DMS 273 treated with DMSO at 0.1 percent for 48 hours (cell line): ENCODE measurements around the gene UNCX.

Experiments
- DNase-seq: peaks from one replicate; lab custom pipeline; 2025; lab: John Stamatoyannopoulos, UW

The UNCX gene

DNA sequence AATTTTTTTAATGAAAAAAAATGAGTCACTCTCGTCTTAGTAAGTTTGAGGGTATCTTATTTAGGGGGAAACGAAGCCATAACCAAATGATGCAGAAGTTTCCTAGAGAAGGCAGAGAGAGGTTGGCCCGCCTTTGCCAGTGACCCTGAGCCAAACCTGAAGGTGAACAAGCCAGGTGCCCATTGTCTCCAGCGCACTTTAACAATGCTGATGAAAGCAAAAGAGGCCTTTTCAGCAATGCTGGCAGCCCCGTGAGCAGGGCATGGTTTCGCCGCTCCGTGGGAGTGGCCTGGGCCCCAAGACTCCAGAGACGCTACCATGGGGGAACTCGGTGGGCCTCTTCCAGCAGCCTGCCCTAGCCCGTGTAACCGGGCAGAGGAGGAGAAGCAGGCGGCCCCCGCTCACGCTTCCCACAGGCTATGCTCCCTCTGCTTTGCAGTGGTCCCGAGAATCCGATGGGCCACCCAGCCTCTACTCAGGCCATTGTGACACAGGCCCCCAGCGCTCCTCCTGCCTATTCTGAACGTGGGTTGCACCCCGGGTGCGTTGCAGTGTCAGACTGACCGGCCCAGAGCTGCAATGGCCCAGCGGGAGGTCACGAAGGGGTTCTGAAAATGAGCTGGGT is 14.0 kb upstream of the UNCX start:
- no peak for DNase-seq

DNA sequence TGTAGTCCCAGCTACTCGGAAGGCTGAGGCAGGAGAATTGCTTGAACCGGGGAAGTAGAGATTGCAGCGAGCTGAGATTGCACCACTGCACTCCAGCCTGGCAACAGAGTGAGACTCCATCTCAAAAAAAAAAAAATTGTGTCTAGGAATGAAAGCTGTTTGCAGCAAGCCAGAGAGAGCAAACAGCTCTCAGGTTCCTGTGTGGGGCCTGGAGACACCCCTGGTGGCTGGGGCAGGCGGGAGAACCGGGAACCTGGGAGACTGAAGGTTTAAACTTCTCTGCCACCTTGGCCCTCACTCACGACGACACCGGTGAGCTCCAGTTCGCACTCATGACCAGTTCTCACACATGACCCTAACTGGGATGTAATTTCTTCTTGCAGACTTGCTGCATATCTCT is 13.2 kb upstream of the UNCX start:
- DNase-seq = no peak

DNA sequence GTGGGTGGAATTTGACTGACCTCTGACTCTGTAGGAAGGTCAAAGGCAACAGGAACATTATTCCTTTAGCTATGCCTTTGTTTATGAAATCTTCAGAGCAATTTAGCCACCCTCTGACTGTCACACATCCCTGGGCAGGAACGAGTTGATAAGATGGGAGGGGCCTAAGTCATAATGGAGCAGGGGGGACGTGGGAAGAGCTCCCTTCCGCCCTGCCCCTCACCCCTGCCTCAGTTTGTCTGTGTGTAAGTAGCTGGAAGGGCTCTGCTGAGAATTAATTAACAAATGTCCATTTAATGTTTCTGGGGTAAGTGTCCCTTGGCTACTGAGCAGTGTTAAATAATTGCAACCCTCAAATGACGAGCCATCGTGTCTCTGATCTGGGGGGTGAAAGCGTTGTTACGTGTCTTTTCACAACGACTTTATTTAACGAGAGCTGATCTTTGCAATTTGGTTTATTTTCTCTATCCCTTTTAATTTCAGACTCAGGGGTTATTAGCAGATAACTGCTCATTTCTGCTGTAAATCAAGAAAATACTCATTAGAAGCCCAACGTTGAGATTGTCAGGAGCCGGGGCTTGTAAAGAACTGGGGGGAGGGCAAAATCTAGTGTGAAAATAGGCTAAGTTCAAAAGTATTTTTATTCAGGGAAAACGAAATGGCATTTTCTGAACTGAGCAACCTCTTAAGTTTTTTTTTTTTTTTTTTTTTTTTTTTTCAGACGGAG is 12.5 kb upstream of the UNCX start:
- no peak for DNase-seq

DNA sequence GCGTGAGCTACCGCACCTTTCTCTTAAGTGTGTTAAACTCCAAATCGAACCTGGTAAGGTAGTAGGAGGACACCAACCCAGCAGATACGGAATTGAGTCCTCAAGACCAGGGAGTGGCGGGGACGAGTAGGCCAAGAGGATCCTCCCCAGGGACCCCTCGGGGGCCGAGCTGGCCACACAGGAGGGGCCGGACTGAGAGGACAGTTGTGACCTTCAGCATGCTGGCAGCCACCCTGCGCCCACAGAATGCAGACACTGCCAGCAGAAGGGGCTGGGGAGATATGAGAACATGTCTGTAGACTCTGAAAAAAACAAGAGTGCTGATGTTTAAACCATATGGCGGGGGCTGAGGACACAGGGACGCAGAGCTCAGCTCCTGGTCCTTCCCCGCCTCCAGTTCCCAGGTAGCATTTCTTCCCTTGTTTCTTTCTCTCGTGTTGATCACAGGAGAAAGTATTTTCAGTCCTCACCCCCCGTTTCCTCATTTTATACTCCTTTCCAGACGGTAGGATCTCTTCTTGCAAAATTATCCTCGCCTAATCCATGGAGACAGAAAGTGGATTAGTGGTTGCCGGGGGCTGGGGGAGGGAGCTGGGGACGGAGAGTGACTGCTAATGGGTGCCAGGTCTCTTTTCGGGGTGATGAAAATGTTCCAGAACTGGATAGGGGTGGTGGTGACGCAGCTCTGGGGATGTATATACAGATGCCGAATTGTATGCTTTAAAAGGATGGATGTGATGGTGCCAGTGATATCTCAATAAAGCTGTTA is 11.5 kb upstream of the UNCX start:
- DNase-seq = no peak

- no peak for DNase-seq
Observed at GRCh38 chr7:1223196-1223981, 9.3 kb upstream of the UNCX start.

DNA sequence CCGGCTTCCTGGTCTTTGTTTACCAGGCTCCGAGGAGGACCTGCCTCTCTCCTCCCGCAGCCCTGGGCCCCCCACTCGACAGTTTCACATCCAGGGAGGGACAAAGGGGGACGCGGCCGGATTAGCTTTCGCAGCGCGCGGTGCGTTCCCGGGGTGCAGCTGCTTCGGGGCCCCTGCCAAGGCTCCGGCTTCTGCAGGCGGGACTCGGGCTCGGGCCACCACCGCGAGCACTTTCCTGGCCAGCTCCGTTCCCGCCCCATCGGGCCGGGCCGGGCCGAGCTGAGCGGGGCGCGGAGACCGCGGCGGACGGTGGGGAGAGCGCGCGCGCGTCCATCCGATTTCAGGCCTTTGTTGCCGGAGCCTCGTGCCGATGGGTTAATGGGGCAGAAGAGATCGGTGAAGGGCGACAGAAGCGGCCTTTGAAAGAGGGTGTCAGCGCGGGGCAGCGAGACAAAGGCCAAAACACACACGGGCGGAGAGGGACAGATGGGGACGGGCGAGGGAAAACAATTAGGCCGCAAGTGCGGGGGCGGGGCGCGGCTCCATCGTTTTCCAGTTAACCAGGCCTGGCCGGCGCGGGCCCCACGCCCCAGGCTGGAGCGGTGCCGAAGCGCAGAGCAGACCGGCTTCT is 8.5 kb upstream of the UNCX start:
- peak; percentile 35 for DNase-seq

DNA sequence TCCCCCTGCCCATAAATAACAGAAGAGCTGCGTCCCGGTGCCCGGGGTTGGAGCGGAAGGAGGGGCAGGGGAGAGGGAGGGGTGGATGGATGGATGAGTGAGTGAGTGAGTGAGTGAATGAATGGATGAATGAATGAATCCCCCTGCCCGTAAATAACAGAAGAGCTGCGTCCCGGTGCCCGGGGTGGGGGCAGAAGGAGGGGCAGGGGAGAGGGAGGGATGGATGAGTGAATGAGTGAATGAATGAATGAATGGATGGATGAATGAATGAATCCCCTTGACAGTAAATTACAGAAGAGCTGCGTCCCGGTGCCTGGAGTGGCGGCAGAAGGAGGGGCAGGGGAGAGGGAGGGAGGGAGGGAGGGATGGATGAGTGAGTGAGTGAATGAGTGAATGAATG is 7.6 kb upstream of the UNCX start:
- no peak for DNase-seq

- DNase-seq = no peak
Observed at GRCh38 chr7:1225441-1226185, 7.1 kb upstream of the UNCX start.

DNA sequence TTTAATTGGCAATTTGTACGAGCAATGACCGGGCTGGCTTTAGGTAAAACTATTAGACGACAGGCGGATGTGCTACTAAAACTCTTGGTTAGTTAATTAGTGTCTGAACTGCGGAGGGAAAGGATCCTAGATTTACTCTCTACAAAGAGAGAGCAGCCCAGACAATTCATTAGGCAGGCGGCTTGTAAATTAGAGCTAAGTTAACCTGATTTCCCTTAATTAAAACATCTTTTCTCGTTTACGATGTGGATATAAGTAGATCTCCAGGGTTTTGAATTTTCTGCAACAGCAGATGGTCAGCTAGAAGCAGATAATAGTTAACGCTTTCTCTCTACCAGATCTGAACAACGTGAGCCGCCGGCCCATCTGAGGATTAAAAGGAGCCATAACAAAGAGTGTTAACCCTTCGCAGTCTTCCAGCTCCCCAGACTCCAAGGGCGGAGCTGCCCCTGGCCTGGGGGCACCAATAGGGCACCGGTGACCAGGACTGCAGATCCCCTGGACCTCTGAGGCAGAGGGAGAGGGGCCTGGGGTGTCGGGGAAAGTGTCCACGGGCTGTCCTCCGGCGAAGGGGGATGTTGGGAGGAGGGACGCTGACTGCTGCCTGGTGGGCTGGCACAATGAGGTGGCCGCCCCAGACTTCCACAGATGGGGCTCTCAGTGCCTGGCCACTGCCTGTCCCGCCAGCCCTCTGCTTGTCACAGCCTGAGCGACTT is 6.3 kb upstream of the UNCX start:
- DNase-seq = peak; percentile 58

DNA sequence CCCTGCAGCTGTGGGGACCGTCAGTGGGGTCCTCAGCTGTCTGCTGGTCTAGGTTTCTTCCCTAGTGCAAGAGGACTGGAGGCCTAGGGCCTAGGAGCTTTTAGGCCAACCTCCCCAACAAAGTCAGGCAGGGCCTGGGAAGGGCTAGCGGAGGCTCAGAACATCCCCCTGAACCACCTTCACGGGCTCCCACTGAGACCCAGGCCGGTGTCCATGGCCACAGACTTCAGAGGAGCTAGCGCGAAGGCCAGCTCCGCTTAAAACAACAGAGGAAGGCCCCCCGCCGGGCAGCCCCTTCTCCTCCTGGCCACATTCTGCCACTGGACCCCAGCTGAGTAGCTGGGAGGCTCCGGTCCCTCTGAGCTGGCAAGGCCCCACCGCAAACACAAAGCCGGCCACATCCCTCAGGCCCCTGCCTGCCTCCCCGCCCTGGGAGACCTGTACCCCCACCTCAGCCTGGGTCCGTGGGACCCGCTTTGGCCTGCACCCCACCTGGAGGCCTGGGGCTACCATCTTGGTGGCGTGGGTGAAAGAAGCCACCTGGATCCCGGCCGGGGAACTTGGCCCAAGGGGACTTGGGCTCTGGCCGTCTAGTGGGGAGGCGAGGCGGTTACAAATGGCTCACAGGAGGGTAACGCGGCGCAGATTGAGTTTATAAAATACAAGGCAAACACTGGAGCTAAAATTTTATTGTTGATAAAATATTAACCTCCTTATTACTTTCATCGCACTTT is 5.4 kb upstream of the UNCX start:
- no peak for DNase-seq

DNA sequence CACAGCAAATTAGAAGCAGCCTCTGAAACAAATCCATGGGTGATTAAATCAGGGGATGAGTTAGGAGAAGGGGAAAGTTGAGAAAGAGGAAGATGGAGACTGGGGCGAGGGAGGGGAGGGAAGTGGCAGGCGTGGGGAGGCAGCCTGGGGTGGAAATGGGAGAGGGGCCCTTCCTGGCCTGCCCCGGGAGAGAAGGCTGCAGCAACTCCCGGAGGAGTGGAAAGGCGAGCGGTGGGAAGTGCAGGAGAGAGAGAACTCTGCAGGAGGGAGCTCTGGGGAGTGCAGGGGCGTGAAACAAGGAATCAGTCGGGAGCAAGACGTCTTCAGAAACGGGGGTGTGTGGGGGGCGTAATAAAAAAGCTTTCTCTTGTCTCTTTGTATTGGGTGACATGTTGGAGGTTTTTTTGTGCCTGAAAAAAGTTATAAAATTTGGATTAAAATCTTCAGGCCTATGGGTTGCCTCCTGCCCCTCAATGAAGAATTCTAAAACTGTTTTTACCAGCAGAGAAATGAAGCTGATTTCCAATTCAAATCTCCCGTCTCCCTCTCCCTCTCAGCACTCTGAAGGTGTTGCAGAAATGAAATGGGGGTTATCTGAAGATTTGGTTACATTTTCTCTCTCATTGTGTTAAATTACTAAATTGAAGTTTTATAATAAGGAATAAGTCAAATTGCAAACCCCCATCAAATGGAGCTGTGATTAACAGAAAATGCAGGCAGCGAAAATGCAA is 4.7 kb upstream of the UNCX start:
- no peak for DNase-seq

GRCh38 chr7:1228545-1229201 is 4.0 kb upstream of the UNCX start:
- no peak for DNase-seq

DNA sequence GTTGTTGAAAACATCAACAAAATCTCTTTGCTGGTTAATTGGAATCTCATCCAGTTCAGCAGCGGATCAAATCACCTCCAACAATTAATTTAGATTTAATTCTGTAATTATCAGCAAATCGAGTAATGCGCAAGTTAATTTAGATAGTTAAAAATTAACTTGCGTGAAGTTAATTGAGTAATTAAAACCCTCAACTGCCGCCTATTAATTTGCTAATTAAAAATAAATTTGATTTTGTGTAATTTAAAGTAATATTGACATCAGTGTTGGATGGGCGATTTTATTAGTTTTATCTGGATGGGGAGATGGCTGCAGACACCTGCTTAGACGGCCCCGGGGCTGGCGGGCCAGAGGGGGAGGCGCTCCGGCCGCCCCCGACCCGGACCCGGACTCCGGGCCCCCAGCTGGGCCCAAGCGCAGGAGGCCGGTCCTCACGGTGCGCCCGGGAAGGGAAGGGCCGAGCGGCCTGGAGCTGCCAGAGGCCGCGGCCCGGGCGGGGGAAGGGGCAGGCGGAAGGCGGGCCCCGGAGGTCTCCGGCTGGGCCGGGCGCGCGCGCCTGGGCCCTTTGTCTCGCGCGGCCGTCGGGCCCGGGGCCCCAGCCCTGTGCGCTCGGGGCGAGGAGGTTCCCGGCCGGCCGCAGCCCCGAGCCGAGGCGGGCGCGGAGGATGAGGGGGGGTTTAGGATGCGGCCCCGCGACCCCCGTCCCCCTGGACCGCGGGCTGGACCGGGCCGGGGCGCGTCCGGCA is 3.3 kb upstream of the UNCX start:
- no peak for DNase-seq

DNA sequence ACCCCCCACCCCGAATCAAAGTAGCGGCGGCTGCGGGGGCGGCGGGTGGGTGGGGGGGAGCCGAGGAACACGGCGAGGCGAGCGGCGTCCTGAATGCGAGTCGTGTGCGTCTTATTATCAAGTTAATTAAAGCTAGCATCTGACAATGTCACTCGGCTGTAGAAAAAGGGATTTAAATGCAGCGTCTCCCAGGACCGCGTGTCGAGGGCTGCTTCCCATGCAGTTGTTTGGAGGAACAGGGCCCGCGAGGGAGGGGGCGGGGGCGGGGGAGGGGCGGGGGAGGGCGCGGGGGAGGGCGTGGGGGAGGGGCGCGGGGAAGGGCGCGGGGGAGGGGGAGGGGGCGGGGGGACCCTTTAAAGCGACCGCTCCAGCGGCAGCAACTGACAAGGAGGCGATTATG is 2.7 kb upstream of the UNCX start:
- DNase-seq = no peak

DNA sequence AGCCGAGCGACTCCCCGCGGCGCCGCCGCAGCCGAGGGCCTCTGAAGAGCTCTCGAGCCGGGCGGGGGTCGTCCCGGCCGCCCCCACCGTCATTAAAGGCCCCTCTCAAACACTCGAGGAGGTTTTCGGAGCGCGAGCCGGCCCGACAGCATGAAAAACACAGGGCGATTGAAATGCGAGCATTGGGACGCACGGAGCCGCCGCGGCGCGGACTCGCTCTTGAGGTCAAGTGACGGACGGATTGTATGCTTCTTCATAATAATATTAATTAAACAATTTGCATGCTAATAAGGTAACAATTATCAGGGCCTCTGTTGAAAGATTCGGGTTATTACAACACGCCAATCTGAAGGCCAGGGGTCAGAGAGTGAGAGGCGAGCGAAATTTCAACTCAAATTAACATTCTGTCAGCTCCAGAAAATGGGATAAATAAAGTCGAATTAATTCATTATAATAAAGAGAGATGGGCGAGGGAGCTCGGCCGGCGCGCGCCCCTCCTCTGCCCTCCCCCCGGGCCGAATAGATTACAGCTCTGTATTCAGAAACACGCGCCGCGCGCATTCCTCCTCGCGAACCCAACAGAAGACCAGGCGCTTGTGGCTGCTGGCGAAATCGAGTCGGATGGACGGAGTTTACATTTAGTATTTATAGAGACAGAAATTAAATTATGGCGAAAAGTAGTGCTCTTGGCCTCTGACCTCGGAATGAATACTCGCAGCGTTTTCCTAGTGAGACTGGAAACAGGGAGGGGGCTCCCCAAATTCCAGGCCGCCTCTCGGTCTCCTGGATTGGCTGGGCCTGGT is 2.1 kb upstream of the UNCX start:
- no peak for DNase-seq

DNA sequence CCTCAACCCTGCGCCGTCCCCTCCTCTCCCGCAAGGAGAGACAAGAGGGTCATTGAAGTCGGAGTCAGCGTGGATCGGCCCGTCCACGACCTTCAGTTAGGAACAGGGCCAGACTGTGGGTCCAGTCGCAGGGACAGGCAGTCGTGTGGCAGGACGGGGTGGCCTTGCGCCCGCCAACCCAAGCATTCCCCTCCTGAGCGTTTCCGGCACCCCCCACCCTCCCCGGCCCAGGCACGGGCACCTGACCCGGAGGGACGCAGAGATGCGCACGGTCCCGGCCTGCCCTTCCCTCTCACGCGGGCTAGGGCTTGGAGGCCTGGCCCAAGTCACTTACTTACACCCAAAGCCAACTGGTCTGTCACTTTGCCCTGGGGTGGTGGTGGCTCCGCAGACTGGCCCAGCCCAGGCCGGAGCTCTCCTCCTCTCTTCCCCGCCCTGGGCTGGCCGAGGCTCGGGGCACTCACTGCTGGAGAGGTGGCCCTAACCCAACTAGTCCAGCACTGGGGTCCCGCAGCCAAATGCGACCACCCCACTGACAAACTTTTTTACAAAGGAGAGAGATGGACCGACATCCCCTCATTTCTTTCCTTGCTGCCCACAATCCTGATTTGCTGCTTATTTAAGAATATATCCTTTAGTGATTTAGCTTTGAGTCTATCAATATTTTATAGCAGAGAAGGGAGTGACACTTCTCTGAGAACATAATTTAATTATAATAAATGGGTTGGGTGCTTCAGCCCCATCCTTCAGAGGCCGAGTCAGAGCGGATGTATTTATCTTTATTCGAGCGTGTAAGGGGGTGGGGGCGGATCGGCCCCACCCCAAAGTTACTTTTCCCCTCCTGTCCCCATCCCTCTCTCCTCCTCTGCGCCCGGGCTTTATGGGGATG is 1.2 kb upstream of the UNCX start:
- no peak for DNase-seq
